GM21526 (cell line): Measurements from ENCODE around the gene CD48.
"Not testable (repeated sequence)": the region's sequence is repeated elsewhere in the genome, so short reads cannot be mapped to it uniquely, and the experiment has no call there.

ENCODE experiments used
- ATAC-seq: cut with Tn5 transposase; IDR thresholded peaks from one replicate; pipeline ENCODE4 v1.9.1; 2021; ENCODE audit warnings: moderate library complexity; ENCODE audit not compliant: unreplicated experiment, low FRiP score

The CD48 gene

GRCh38 chr1:160742428-160743127 is 31.0 kb upstream of the CD48 start:
- no peak for ATAC-seq

- ATAC-seq: no peak
These were observed 30.2 kb upstream of the CD48 start for GRCh38 chr1:160741612-160742348.

- no peak for ATAC-seq
These were observed 29.5 kb upstream of the CD48 start for GRCh38 chr1:160741092-160741501.

- ATAC-seq: no peak
These were observed 28.6 kb upstream of the CD48 start for GRCh38 chr1:160740133-160740688.

- peak; percentile 54 for ATAC-seq
These were observed 27.5 kb upstream of the CD48 start, which contains the start of gene SLAMF7 for GRCh38 chr1:160739098-160739511. TSS of gene SLAMF7 (plus strand) at chr1:160739247. CDS start at chr1:160739302, 55 bp downstream.

- ATAC-seq: no peak
These were observed 26.6 kb upstream of the CD48 start for GRCh38 chr1:160738271-160738670.

- no peak for ATAC-seq
These were observed 22.7 kb upstream of the CD48 start for GRCh38 chr1:160734301-160734700.

GRCh38 chr1:160733898-160734297 is 22.3 kb upstream of the CD48 start:
- ATAC-seq: no peak

- no peak for ATAC-seq
These were observed 20.4 kb upstream of the CD48 start for GRCh38 chr1:160731990-160732389.

GRCh38 chr1:160731564-160731963 is 19.9 kb upstream of the CD48 start:
- not testable (repeated sequence) for ATAC-seq

GRCh38 chr1:160727316-160727640 is 15.7 kb upstream of the CD48 start:
- no peak for ATAC-seq

- peak; percentile 73 for ATAC-seq
These were observed 15.1 kb upstream of the CD48 start for GRCh38 chr1:160726498-160727315.

GRCh38 chr1:160726114-160726497 is 14.5 kb upstream of the CD48 start:
- no peak for ATAC-seq

- no peak for ATAC-seq
These were observed 13.0 kb upstream of the CD48 start for GRCh38 chr1:160724465-160725242.

GRCh38 chr1:160723332-160723731 is 11.7 kb upstream of the CD48 start:
- no peak for ATAC-seq

- no peak for ATAC-seq
These were observed 11.1 kb upstream of the CD48 start for GRCh38 chr1:160722726-160723125.

GRCh38 chr1:160721473-160721872 is 9.9 kb upstream of the CD48 start:
- no peak for ATAC-seq

GRCh38 chr1:160720356-160721085 is 8.9 kb upstream of the CD48 start:
- no peak for ATAC-seq

GRCh38 chr1:160718210-160718609 is 6.6 kb upstream of the CD48 start:
- ATAC-seq: no peak

GRCh38 chr1:160717306-160717705 is 5.7 kb upstream of the CD48 start:
- ATAC-seq: no peak
